Stimulated activated CD4-positive, alpha-beta T cell treated with anti-CD3 and anti-CD28 coated beads, Interleukin-4, amount 100 ng/mL, for 48 hours (primary cell): ENCODE data around the gene DOCK10.

Experiments
- DNase-seq, 2 donors: peaks; one replicate each; pipeline ENCODE4 v3.0.0-alpha.2; 2020; ENCODE audit warnings: low read depth in 2 of 2

The DOCK10 gene

GRCh38 chr2:224776795-224777558, 265.3 kb downstream of the DOCK10 start:
- DNase-seq: no peak

GRCh38 chr2:224775647-224776046, 266.6 kb downstream of the DOCK10 start:
- DNase-seq: no peak

DNA sequence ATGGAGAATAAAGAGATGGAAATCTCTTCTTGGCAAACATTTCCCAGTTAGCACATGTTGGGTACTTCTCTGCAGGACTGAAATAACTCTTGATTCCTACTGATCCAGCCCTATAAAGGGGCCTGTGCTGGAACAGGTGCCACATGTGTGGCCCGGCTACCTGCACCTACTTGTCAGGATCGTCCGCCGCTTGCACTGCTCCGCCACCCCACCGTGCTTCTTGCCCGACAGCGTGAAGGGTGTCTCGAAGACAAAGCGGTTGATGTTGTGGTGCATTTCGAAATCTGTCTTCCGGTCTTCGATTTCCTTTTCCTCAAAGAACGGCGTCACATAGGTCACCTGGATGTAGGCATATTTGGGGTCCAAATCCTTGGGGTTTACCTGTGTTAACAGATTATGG, 267.5 kb downstream of the DOCK10 start:
- DNase-seq: no peak

DNA sequence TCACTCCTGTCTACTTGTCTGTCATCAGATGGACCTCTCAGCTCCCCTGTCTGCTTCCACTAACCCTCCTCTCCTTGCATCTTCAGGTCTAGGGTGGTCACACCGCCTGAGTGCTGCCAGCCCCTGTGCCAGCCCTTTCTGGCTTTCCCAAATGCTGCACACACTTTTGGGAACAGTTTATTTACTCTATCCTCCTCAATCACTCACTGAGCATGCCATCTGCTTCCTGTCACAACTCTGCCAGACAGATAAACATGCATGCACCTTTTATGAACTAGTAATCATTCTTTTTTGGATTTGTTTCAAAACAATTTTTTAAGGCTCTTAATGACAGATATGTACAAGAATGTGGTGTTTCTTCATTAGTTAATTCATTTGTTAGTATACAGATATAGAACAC, 269.8 kb downstream of the DOCK10 start:
- DNase-seq: no peak

GRCh38 chr2:224769489-224769888, 272.8 kb downstream of the DOCK10 start:
- no peak for DNase-seq

- no peak for DNase-seq
These were observed 277.6 kb downstream of the DOCK10 start for GRCh38 chr2:224764565-224765236.

DNA sequence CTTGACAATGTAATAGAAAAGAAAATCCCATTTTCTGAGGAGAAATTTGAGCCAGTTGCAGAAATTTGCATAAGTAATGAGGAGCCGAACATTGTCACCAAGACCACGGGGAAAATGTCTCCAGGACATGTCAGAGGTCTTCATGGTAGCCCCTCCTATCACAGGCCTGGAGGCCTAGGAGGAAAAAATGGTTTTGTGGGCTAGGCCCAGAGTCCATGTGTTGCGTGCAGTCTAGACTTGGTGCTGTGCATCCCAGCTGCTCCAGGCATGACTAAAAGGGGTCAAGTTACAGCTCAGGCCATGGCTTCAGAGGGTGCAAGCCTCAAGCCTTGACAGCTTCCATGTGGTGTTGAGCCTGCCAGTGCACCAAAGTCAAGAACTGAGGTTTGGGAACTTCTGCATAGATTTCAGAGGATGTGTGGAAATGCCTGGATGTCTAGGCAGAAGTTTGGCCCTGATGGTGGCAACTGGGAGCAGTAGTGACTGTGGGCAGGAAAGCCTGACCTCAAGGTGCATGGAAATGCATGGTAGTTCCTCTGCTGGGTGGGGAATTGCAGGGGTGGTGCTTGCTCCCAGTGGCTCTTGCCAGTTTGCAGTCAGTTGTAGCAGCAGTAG, 284.2 kb downstream of the DOCK10 start:
- no peak for DNase-seq

DNA sequence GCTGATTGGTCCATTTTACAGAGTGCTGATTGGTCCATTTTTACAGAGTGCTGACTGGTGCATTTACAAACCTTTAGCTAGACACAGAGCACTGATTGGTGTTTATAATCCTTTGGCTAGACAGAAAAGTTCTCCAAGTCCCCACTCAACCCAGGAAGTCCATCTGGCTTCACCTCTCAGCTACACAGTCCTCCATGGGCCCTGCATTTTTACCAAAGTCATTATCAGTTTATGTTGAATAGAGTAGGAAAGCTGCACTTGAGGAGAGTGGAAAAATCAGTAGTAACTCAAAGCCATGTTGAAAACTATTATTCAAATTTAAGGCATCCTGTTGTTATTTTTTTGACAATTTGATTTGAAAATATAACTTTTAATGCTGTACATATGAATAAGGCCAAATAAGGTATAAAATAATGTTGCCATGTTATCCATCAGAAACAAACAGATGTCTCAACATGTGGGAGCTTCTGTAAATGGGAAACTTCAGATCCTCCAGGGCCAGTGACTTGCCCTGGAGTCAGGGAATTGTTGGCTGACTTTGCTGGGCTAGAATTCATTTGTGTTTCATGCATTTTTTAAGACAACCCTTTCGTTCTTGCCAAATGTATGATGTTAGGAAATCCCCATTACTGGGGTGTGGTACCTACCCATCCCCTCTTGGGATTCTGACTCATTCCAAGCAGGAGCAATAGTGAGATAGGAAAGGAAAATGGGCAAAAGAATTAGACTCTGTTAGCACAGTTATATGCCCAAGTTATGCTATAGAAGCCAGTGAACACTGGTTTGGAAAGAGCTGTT, 288.3 kb downstream of the DOCK10 start:
- no peak for DNase-seq

- no peak for DNase-seq
These were observed 290.1 kb downstream of the DOCK10 start for GRCh38 chr2:224751996-224752698.

DNA sequence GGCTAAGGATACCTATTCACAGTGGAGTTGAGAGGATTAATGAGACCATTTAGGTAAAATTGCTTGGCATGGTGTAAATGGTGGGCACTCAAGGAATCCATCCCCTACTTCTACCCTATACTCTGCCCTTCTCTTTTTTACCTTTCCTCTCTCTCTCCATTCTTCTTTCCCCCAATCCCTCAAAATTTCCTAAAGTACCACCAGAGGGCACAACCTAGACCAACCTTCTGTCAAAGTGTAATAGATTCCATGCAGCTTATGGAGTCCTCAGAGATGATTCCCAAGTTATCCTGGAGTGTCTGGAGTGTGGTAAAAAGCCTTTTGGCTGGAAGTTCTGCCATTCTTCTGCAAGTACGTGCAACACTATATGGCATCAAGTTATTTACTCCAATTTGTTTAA, 293.1 kb downstream of the DOCK10 start:
- DNase-seq: no peak

DNA sequence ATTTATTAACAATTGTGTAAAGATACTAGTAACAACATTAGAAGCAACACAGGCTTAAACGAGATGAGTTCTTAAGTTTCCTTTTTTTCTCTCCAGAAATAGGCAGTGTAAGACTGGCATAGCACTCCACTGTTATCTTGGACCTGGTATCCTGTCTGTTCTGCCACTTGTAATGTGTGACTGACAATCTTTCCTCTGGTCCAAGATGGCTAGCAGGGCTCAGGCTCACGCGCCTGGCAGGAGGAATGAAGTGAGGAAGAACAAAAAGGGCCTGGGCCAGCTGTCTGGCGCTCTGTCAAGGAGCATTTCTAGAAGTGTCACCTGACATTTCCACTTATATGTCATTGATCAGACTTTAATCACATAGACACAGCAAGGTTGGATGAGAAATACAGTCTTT, 294.5 kb downstream of the DOCK10 start:
- no peak for DNase-seq

GRCh38 chr2:224736227-224736626, 306.0 kb downstream of the DOCK10 start:
- DNase-seq: no peak

DNA sequence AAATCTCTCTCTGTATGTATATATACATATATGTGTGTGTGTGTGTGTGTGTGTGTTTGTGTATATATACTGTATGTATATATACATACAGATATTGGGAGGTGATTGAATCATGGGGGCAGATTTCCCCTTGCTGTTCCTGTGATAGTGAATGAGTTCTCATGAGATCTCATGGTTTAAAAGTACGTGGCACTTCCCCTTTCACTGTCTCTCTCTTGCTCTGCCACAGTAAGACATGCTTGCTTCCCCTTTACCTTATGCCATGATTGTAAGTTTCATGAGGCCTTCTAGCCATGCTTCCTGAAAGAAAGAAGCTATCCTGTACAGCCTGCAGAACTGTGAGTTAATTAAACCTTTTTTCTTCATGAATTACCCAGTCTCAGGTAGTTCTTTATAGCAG, 307.3 kb downstream of the DOCK10 start:
- DNase-seq: no peak

- no peak for DNase-seq
These were observed 310.6 kb downstream of the DOCK10 start for GRCh38 chr2:224731665-224732064.

DNA sequence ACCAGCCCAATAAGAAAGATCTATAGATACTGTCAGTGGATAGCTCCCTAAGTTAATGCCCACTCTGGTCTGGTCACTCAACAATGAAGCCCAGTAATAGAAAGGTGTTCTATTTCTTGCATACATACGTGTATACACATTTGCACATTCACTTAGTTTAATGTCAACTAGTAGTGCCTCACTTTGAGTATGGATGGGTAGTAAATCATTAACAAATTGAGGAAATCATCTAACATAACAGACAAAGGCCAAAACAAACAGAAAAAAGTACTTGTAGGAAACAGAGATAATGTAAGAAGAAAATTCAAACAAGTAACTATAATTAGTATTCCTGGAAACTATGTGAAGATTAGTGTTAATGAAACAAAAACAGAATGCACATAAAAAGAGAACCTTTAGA, 312.8 kb downstream of the DOCK10 start:
- DNase-seq: no peak

DNA sequence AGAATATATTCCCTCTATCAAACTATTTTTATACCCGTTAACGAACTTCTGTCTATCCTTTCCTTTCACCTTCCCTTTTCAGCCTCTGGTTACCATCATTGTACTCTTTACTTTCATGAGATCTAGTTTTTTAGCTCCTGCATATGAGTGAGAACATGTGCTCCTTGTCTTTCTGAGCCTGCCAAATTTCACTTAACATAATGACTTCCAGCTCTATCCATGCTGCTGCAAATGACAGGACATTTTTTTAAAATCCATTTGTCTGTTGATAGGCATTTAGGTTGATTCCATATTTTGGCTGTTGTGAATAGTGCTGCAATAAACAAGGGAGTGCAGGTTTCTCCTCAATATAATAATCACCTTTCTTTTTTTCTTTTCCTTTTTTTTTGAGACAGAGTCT, 317.9 kb downstream of the DOCK10 start:
- no peak for DNase-seq

DNA sequence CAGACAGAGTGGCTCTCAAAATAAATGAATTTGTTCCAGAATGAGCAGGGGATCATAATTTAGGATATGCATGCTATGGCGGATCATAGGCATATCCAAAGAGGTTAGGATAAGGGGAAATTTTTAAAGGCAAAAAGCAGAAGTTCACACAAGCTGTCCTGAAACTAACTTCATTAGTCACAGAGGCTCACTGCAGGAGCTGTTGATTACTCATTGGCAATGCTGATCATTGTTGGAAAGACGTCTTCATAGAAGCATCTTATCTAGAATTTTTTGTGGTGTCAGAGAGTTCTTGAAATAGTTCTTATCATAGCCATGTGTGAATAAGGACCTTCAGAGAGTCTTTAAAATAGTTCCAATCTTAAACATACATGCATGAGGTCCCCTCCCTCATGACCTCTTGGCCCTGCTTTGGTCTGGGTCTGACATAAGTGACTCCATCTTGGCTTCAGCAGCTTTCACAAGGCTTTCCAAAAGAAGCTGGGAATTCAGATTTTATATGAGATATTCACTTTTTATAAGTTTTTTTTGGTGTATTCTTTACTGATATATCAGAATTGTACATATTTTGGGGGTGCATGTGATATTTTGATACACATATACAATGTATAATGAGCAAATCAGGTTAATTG, 318.6 kb downstream of the DOCK10 start:
- DNase-seq: no peak

DNA sequence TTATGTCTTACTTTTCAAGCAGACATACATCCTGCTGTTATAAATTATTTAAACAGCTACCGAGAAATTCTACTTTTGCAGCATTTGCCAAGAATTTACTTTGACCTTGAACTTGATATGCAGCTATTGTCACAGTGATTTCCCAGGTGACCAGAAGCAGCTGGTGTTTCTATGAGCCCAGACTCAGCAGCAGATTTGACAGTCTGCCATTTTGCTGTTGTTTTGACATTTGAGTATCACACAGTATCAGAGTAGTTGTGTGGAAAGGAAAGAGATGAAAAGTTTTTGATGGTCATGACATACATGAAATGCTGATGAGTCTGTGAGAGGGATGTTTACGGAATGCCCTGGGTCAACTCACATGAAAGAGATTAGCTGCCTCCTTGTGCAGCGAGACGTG, 319.5 kb downstream of the DOCK10 start:
- no peak for DNase-seq

DNA sequence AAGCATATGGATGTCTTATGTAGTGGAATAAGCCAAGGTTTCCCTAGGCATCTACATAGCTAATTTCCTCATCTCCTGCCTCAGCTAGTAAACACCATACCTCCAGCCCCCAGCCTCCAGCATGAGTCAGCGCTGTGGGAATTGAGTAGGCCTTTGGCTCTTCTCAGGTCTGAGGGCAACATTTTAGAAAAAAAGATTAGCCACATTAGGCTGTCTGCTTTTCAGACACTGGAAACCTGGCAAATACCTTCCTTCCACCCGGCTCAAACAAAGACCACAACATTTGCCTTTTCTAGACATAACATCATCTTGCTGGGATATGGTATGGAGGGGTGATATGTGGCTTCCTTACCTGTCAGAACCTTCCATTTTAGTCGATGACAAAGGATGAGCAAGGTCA, 320.0 kb downstream of the DOCK10 start:
- no peak for DNase-seq

GRCh38 chr2:224716921-224717320, 325.3 kb downstream of the DOCK10 start:
- no peak for DNase-seq

DNA sequence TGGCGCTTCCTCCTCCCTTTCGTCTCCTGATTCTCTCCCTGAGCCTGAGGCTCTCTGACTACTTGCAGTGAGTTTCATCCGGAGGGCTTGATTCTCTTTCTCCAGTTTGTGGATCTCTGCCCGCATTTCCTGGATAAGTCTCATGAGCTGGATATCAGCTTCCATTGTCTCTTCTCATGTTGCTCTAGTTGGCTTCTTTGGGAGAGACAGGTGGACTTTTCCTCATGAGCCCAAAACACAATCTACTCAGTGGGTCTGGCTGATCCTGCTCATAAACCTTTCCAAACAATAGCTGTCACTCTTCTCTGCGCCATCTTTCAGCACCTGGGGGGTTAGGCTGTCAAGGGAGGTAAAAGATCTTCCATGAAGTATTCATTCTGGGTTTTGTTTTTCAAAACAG, 326.1 kb downstream of the DOCK10 start, which contains the start of gene CCDC195:
Gene CCDC195 (minus strand): TSS at position 165 of the 400 bp plus-strand sequence. CDS start 0 bp downstream, at position 165.
- DNase-seq: no peak
